Immature natural killer cell (primary cell): ENCODE data around the gene RRAS. TPM values are rescaled to one million over a fixed set of nuclear protein-coding genes. Genes with fewer than 3 reads are reported as not detected.
A peak's percentile ranks its signal among the peaks of the same experiment; 100 is the strongest.
"Not testable (repeated sequence)": the region's sequence is repeated elsewhere in the genome, so short reads cannot be mapped to it uniquely, and the experiment has no call there.

Source experiments
- DNase-seq, 3 donors: peaks; one replicate each; pipeline ENCODE4 v3.0.0; 2022; ENCODE audit warnings: mixed read lengths in 1 of 3
- H3K27ac Mint-ChIP-seq, 6 donors: one replicate each; pipeline ENCODE4 v1.8.0; 2020; ENCODE audit warnings: mixed read lengths in 6 of 6, mild to moderate bottlenecking in 5 of 6, inconsistent platforms in 4 of 6, moderate library complexity in 3 of 6
- H3K27me3 Mint-ChIP-seq, 3 donors: one replicate each; pipeline ENCODE4 v1.8.0; 2020 to 2021; ENCODE audit warnings: low read depth in 3 of 3, mild to moderate bottlenecking in 3 of 3, mixed read lengths in 3 of 3, moderate library complexity in 3 of 3, inconsistent platforms in 1 of 3
- H3K36me3 Mint-ChIP-seq, 3 donors: one replicate each; pipeline ENCODE4 v1.8.0; 2020; ENCODE audit warnings: mixed read lengths in 3 of 3, inconsistent platforms in 2 of 3, mild to moderate bottlenecking in 2 of 3
- H3K4me1 Mint-ChIP-seq, 2 donors: one replicate each; pipeline ENCODE4 v1.8.0; 2020; ENCODE audit warnings: inconsistent platforms in 2 of 2, mild to moderate bottlenecking in 2 of 2, mixed read lengths in 2 of 2, moderate library complexity in 1 of 2
- H3K4me3 Mint-ChIP-seq, 5 donors: one replicate each; pipeline ENCODE4 v1.8.0; 2020; ENCODE audit warnings: mild to moderate bottlenecking in 5 of 5, mixed read lengths in 5 of 5, inconsistent platforms in 3 of 5, moderate library complexity in 3 of 5
- H3K9me3 Mint-ChIP-seq, 6 donors: one replicate each; pipeline ENCODE4 v1.8.0; 2020; ENCODE audit warnings: mild to moderate bottlenecking in 6 of 6, mixed read lengths in 6 of 6, inconsistent platforms in 4 of 6, moderate library complexity in 3 of 6
- polyA plus RNA-seq, 3 donors: library from polyadenylated mRNA; unstranded; fragments of 300-500 nt; fragmentation: Illumina TruSeq; gene quantifications; one replicate each; pipeline ENCODE4 v1.2.3, GENCODE V29; 2021

RRAS gene
- polyA plus RNA-seq, 3 donors from 2014 or later, result 9.0 to 17.3 (median 13.5) TPM

- no peaks in the 10 kb centered on the region for H3K36me3 Mint-ChIP-seq
- H3K4me3 Mint-ChIP-seq, result peak within 1 kb of the TSS; percentile 92 to 97 (median 95)
- H3K9me3 Mint-ChIP-seq, result no peaks in the 10 kb centered on the region
- peak; percentile 100 for DNase-seq
- H3K27ac Mint-ChIP-seq, result peak within 1 kb of the TSS; percentile 93 to 100 (median 98)
- peaks cover 57 to 66% of the 10 kb centered on the region in 2 donors for H3K4me1 Mint-ChIP-seq
- peaks cover 5 to 9% (median 8%) of the 10 kb centered on the region in 3 donors for H3K27me3 Mint-ChIP-seq
Measured at GRCh38 chr19:49641688-49642491, 1.9 kb upstream of the RRAS start, which contains the start of gene SCAF1. TSS of gene SCAF1 (plus strand) at chr19:49642209. CDS start at chr19:49645027, 2,818 bp downstream.

GRCh38 chr19:49639401-49640112 lies 386 bp downstream of the RRAS start:
- peak overlapping the region; percentile 92 to 97 (median 95) for H3K4me3 Mint-ChIP-seq
- peaks cover 5 to 13% (median 9%) of the 10 kb centered on the region in 3 donors for H3K27me3 Mint-ChIP-seq
- H3K36me3 Mint-ChIP-seq, result no peaks in the 10 kb centered on the region
- peak overlapping the region in 5 of 6 donors; percentile 65 to 99 (median 79) for H3K27ac Mint-ChIP-seq
- H3K9me3 Mint-ChIP-seq, result no peaks in the 10 kb centered on the region
- peaks cover 55 to 61% of the 10 kb centered on the region in 2 donors for H3K4me1 Mint-ChIP-seq
- no peak for DNase-seq

GRCh38 chr19:49637821-49638738 lies 1.9 kb downstream of the RRAS start:
- Mint-ChIP-seq H3K9me3 (no peaks in the 10 kb centered on the region), H3K27ac (peak overlapping the region in 4 of 6 donors; percentile 35 to 75 (median 70)), H3K4me1 (peaks cover 43 to 46% of the 10 kb centered on the region in 2 donors), H3K27me3 (peaks cover 5 to 13% (median 9%) of the 10 kb centered on the region in 3 donors), H3K36me3 (no peaks in the 10 kb centered on the region), H3K4me3 (peak overlapping the region in 4 of 5 donors; percentile 4 to 52 (median 14))
- DNase-seq, result no peak

GRCh38 chr19:49636233-49636932 lies 3.6 kb downstream of the RRAS start:
- Mint-ChIP-seq H3K36me3 (no peaks in the 10 kb centered on the region), H3K9me3 (no peaks in the 10 kb centered on the region), H3K27ac (no peak overlapping the region), H3K27me3 (peaks cover 0 to 7% (median 1%) of the 10 kb centered on the region in 3 donors), H3K4me3 (no peak overlapping the region), H3K4me1 (peaks cover 29 to 32% of the 10 kb centered on the region in 2 donors)
- no peak for DNase-seq

- DNase-seq, result no peak
- H3K4me3 Mint-ChIP-seq, result no peak overlapping the region
- peaks cover 22 to 25% of the 10 kb centered on the region in 2 donors for H3K4me1 Mint-ChIP-seq
- no peaks in the 10 kb centered on the region for H3K36me3 Mint-ChIP-seq
- peaks cover 0 to 7% (median 1%) of the 10 kb centered on the region in 3 donors for H3K27me3 Mint-ChIP-seq
- H3K9me3 Mint-ChIP-seq, result no peaks in the 10 kb centered on the region
- no peak overlapping the region for H3K27ac Mint-ChIP-seq
Measured at GRCh38 chr19:49635530-49636232, 4.3 kb downstream of the RRAS start.

- not testable (repeated sequence) for H3K27me3 Mint-ChIP-seq, DNase-seq, H3K36me3 Mint-ChIP-seq, H3K4me3 Mint-ChIP-seq, H3K27ac Mint-ChIP-seq, H3K9me3 Mint-ChIP-seq, H3K4me1 Mint-ChIP-seq
Measured at GRCh38 chr19:49633273-49633672, 6.7 kb downstream of the RRAS start.

GRCh38 chr19:49632576-49632975 lies 7.4 kb downstream of the RRAS start:
- Mint-ChIP-seq H3K36me3 (no peaks in the 10 kb centered on the region), H3K4me1 (peaks cover 2% of the 10 kb centered on the region in 2 donors), H3K27me3 (peaks cover 0 to 4% (median 1%) of the 10 kb centered on the region in 3 donors), H3K27ac (no peak overlapping the region), H3K9me3 (no peaks in the 10 kb centered on the region), H3K4me3 (no peak overlapping the region)
- DNase-seq, result no peak

GRCh38 chr19:49631610-49632192 lies 8.2 kb downstream of the RRAS start:
- H3K4me3 Mint-ChIP-seq, result no peak overlapping the region
- peaks cover 0 to 5% (median 1%) of the 10 kb centered on the region in 3 donors for H3K27me3 Mint-ChIP-seq
- H3K36me3 Mint-ChIP-seq, result no peaks in the 10 kb centered on the region
- no peak overlapping the region for H3K27ac Mint-ChIP-seq
- DNase-seq, result no peak
- no peaks in the 10 kb centered on the region for H3K9me3 Mint-ChIP-seq
- H3K4me1 Mint-ChIP-seq, result no peaks in the 10 kb centered on the region

GRCh38 chr19:49631014-49631588 lies 8.8 kb downstream of the RRAS start:
- Mint-ChIP-seq H3K36me3 (no peaks in the 10 kb centered on the region), H3K4me3 (no peak overlapping the region), H3K27me3 (peaks cover 0 to 9% (median 0%) of the 10 kb centered on the region in 3 donors), H3K4me1 (no peaks in the 10 kb centered on the region), H3K9me3 (no peaks in the 10 kb centered on the region), H3K27ac (peak overlapping the region in 3 of 6 donors; percentile 15 to 51 (median 40))
- no peak for DNase-seq

GRCh38 chr19:49629659-49630058 lies 10.3 kb downstream of the RRAS start:
- H3K9me3 Mint-ChIP-seq, result no peaks in the 10 kb centered on the region
- peak overlapping the region in 1 of 6 donors; percentile 37 for H3K27ac Mint-ChIP-seq
- H3K4me1 Mint-ChIP-seq, result no peaks in the 10 kb centered on the region
- peaks cover 0 to 5% (median 0%) of the 10 kb centered on the region in 3 donors for H3K27me3 Mint-ChIP-seq
- H3K36me3 Mint-ChIP-seq, result no peaks in the 10 kb centered on the region
- no peak for DNase-seq
- H3K4me3 Mint-ChIP-seq, result no peak overlapping the region

GRCh38 chr19:49626226-49626625 lies 13.7 kb downstream of the RRAS start:
- H3K27me3 Mint-ChIP-seq, result peaks cover 0 to 5% (median 2%) of the 10 kb centered on the region in 3 donors
- no peaks in the 10 kb centered on the region for H3K9me3 Mint-ChIP-seq
- DNase-seq, result no peak
- H3K4me3 Mint-ChIP-seq, result no peak overlapping the region
- H3K36me3 Mint-ChIP-seq, result peaks cover 0 to 10% (median 8%) of the 10 kb centered on the region in 3 donors
- H3K27ac Mint-ChIP-seq, result no peak overlapping the region
- peaks cover 0 to 5% of the 10 kb centered on the region in 2 donors for H3K4me1 Mint-ChIP-seq
